Measurements from ENCODE around the gene CPZ.

DNA sequence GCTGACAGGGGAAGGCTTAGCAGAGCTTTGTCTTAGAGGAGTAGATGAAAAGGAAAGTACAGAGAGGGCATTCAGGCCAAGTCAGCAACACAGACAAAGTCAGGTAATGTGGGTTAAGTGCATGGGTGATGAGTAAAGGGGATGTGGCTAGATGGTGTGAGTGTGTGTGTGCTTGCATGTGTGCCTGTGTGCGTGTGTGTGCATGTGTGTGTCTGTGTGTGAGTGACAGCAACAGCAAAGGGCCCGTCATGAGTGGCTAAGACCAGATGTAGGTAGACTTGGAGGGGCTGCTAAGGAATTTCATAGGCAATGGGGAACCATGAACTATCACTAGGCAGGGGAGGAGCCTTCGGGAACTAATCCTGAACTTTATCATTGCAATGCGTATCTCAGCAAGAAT lies 14.6 kb upstream of the CPZ start:
- TF ChIP-seq ZNF768 (tag by site-specific recombination; IDR thresholded peaks at IDR 0.05) = no peak
- TF ChIP-seq, protein P1, sequence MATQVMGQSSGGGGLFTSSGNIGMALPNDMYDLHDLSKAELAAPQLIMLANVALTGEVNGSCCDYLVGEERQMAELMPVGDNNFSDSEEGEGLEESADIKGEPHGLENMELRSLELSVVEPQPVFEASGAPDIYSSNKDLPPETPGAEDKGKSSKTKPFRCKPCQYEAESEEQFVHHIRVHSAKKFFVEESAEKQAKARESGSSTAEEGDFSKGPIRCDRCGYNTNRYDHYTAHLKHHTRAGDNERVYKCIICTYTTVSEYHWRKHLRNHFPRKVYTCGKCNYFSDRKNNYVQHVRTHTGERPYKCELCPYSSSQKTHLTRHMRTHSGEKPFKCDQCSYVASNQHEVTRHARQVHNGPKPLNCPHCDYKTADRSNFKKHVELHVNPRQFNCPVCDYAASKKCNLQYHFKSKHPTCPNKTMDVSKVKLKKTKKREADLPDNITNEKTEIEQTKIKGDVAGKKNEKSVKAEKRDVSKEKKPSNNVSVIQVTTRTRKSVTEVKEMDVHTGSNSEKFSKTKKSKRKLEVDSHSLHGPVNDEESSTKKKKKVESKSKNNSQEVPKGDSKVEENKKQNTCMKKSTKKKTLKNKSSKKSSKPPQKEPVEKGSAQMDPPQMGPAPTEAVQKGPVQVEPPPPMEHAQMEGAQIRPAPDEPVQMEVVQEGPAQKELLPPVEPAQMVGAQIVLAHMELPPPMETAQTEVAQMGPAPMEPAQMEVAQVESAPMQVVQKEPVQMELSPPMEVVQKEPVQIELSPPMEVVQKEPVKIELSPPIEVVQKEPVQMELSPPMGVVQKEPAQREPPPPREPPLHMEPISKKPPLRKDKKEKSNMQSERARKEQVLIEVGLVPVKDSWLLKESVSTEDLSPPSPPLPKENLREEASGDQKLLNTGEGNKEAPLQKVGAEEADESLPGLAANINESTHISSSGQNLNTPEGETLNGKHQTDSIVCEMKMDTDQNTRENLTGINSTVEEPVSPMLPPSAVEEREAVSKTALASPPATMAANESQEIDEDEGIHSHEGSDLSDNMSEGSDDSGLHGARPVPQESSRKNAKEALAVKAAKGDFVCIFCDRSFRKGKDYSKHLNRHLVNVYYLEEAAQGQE (tag by site-specific recombination; IDR thresholded peaks at IDR 0.05) = no peak

All from HEK293 (cell line).